HG03457 (cell line): ENCODE results near the gene WARS2.

Source experiments
- ATAC-seq: cut with Tn5 transposase; IDR thresholded peaks from one replicate; pipeline ENCODE4 v1.9.1; 2021; ENCODE audit warnings: moderate number of reproducible peaks; ENCODE audit not compliant: unreplicated experiment

WARS2 gene

DNA sequence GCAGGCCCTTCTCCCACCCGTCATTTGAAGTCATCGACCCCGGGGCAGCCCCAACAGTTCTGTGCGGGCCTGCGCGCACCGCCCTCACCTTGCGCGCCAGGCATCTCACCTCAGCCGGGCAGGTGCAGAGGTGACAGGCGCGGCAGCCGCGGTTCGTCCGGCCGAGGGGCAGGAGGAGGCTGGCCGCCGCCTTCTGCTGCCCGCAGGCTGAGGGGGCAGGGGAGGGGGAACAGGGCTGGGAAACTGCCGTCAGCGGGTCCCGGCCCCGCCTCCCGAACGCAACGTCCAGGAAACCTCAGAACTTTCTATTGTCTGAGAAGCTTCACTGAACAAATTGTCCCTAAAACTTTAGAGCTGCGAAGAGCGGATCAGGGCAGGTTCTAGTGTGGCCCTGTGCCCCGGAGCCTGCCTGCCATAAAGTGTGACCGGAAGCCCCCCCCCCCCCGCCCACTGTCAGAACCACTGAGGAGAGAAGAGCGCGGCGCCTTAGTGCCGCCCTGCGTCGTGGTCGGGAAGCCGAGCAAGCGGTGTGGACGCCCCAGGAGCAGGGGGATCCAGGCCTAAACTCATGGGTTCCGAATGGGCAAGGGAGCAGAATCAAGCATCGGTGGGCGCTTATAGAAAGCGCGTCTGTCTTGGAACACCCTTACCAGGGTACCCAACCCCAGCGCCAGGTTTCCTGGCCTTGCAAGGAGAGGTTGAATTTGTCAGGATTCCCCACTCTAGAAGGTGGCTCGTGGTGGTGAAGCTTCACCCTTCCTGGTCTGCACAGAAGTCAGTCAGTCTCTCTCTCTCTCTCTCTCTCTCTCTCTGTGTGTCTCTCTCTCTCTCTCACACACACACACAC lies 139.0 kb downstream of the WARS2 start:
- ATAC-seq, result no peak

DNA sequence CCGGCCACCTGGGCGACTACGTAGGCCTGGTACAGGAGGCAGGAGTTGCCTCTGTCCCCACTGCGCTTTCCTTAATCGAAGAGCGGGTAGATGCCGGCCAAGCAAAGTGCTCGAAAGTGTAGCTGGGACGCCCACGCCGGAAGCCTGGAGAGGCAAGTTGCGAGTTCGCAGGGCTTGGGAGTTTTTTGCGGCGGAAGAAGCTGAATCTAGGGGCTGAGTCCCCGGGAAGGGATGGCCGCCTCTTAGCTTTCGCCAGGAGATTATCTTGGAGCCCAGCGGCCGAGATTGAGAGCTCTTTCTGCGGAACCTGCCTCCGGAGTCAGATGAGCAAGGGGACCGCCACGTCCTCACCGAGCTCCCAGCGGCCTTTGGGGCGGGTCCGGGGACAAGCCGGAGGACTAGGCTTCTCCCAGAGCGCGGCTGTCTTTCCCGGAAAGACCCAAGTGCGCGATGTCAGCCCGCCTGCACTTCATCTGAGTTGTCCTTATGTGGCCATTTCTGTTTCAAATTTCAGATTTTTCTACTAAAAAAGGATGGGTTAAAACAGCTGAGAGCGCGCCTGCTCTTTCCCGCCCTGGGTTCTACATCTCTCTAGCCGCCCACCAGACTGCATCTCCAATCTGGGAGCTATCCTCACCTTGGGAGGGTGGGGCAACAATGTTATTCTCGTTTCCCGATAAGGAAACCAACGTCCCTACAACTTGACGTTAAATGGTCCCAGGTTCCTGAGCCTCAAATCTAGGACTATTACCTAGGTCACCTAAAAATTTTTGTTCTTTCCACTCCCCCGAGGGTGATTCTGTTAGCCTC lies 139.9 kb downstream of the WARS2 start:
- ATAC-seq, result no peak

DNA sequence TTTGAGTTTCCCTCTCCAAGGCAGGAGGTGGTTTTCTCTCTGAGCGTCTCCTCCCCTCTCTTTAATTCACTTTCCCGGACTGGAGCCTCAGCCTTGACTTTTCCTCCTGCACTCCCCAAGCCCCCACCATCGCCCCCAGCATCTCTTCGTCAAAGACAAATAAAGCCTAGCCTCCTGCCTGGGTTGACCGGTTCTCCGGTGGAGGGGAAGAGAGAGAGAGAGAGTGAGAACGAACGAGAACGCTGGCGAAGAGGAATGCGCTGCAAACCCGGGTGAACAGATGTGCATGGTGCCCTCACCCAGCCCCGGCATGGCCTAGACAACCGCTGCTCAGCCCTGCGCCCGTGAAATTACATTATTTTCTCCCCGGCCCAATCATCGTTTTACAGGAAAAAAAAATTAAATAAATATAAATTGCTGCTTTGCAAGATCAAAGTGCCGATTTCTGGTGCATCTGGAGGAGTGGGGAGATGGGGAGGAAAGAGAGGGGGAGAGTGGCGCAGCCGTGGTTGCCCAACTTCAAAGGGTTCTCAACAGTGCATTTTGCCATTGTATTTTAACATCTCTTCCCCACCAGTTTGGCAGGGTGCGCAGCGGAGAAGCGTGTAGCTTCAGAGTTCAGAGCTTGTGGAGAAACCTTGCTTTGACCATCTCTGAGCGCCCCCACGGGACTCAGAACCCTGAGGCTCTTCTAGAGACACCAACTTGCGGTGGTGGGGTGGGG lies 140.9 kb downstream of the WARS2 start:
- ATAC-seq, result no peak

DNA sequence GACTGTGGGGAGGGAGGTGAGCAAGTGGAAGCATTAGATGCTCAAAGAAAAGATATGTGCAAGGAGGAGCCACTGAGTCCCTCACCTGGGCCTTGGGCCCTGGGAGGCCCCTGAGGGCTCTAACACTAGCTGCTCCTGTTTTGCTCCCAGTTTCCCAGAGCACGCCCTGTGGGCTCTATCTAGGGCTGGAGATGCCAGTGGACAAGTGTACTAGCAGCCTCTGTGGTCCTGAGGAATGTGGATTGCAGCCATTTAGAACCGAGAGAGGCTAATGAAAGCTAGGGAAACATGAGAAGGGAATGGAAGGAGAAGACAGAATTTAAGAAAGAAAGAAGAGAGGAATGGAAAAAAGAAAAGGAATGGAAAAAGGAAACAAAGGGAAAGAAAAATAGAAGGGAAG lies 142.3 kb downstream of the WARS2 start:
- no peak for ATAC-seq

DNA sequence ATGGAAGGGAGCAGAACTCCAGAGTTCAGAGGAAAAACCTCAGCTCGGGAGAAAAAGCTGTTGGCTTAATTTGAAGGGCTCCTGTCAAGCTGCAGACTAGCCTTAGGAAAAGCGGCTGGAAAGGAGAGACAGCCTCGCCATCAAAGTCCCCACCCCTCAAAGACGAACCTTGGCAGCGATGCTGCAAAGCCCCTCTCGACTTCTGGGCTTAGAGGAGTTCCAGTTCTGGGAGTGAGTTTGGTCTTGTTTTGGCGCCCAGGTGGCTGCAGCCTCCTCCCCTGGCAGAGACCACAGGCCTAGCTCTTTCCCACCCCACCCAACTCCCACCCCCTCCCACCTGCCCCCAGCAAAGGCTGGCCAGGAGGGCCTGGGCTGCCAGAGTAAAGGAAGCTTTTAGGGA lies 143.2 kb downstream of the WARS2 start:
- ATAC-seq, result no peak

DNA sequence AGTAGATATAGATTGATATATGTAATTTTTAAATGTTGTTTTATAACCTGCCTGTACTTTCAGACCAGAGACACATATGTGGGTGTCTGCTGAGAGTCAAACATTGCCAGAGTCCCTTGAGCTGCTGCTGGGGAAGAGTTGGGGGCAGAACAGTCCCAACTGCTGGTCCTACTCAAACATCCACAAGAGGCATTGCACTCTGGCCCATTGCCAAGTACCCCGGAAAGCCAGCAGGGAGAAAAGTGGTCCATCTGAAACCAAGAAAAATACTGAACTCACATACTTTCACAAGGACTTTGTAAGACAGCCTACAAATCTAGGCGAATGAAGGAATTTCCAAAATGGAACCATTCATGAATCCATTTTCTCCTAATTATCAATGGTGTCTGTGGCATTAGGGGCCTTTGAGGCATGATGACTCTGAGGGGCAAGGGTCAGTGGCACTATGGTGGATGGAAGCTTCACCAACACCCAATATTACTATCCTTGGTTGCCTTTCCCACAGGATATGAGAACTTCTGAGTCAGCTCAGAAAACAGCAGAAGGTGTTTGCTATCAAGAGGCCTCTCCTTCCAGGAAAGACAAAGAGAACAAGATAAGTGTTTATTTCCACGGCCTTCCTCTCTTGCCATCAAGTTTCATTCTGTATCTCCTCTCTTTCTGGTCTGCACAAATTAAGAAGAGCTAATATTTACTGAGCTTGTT lies 145.0 kb downstream of the WARS2 start:
- ATAC-seq, result no peak

DNA sequence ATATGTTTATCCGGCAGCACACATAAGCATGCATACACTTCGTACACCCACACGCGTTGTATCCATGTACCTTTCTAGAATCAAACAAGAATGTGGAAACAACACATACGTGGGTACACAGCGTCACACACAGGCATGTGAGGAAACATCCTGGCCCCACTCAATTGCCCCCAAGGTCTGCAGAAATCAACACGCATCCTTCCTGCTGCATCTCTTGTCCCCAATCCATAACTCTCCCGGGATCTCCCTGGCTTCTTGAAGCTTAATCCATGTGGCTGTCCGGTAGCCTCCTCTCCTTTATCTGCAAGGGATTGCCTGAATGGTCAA lies 146.8 kb downstream of the WARS2 start:
- no peak for ATAC-seq

DNA sequence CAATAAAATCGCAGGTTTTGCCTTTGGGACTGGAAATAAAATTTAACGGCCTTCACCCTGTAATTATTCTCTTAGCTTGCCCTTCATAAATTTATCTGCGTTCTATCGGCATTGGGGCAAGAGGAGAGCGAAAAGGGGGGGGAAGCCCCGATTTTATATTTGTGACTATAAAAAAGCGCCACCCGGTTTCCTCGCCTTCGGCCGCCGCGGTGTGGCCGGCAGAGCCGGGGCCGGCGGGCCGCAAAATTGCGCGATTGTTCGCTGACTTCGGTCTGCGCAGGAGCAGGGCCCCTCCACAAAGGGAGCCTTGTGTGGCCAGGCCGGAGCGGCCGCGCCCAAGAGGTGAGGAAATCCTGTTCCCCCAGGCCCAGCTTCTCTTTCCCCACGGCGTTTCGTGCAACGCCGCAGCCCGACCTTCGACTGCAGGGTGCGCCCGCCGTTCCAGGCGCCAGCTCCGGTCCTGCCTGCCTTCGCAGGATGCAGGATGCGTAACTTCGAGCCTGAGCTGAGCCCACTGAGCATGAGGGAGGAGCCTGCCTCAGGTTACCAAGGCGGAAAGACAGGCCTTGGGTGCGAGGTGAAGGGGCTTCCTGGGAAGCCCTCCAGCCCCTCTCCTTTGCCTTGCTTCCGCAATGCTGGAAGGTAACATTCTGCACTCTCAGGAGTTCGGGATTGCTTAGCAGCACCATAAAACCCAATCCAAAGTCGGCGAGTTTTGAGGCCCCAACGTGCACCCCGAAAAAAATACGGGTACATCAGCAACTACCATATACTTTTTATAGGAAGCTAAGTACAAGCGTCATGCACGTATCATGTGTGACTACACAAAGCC lies 147.4 kb downstream of the WARS2 start:
- ATAC-seq, result no peak

DNA sequence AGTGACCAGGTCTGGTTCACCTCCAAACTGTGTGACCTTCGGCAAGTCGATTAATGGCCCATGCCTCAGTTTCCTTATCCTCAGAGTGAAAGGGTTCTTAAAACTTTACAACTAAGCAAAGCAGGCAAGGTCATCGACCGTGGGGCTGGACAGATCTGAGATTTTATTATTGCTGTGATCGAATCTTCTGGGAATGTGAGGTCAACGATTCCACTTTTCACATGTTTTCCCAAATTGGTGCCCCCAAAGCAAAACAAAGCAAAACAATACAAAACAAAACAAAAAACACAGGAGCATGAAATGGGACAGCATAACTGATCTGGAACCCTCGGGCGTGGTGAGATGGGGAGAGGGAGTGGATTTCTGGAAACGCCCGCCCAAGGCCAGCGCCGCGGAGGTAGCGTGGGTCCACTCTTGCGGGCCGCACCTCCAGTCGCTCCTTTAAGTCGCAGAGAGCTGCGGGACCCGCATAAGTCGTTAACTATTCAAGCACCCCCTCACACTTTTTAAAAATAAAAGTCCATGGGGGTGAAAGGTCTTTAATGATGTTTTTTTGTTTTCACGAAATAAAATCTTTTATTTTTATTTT lies 148.1 kb downstream of the WARS2 start:
- no peak for ATAC-seq

DNA sequence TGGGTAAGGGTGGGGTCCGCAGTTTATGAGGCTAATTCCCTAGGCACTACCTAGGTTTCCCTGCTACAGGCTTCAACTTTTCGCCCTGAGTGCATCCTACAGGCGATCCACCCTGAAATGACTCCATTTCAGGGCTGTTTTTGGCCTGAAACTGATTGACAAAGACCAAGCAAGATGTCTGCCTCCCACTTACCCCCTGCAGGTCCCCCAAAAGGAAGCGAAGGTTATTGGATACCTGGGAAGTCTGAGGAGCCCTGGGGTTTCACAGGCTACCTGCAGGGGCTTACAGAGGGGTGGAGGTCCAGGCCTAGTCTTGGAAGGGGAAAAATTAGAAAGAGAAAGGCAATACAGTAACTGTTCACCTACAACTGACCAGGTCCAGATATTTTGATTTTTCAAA lies 149.0 kb downstream of the WARS2 start:
- ATAC-seq, result no peak

DNA sequence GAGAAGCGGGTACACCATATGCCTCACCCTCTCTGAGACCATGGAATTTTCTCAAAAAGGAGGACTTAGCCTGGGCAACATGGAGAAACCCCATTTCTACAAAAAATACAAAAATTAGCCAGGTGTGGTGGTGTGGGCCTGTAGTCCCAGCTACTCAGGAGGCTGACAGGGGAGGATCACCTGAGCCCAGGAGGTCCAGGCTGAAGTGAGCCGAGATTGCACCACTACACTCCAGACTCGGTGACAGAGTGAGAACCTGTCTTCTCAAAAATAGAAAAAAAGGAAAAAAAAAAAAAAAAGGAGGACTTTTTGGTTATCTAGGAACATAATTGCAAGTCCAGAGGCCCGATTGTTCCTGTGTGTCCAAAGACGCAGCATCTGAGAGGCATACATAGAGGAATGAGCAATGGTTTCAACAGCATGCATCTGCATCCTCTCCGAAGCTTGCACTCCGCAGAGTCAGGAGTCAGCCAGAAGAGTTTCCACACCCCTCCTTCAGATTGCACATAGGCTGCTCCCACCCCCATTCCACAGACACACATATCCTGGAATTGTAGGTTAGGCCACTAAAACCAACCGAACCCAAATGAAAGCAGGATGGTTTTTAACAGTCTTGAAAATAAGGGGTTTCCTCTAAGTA lies 149.8 kb downstream of the WARS2 start:
- ATAC-seq, result no peak

DNA sequence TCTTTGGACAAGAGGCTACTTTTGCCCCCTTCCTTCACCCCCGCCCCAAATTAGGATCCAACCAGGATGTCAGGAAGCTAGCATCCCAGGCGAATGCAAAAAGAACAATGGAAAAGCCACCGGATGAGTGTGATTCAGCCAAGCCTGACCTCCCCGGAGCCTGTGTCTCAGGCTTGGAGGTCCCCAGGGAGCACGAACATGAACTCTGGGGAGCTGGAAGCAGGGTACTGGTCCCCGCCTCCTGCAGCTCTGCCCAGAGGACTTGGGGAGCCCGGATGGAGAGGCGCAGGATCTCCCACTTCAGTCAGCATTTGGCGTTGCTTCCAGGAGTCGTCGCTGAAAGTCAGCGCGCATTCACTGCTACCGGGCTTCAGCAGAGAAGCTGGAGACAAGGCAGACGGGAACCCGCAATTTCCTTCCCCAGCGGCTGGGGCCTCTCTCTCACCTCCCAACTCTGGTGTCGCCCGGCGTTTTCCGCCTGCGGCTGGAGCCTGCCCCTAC lies 150.5 kb downstream of the WARS2 start:
- no peak for ATAC-seq

DNA sequence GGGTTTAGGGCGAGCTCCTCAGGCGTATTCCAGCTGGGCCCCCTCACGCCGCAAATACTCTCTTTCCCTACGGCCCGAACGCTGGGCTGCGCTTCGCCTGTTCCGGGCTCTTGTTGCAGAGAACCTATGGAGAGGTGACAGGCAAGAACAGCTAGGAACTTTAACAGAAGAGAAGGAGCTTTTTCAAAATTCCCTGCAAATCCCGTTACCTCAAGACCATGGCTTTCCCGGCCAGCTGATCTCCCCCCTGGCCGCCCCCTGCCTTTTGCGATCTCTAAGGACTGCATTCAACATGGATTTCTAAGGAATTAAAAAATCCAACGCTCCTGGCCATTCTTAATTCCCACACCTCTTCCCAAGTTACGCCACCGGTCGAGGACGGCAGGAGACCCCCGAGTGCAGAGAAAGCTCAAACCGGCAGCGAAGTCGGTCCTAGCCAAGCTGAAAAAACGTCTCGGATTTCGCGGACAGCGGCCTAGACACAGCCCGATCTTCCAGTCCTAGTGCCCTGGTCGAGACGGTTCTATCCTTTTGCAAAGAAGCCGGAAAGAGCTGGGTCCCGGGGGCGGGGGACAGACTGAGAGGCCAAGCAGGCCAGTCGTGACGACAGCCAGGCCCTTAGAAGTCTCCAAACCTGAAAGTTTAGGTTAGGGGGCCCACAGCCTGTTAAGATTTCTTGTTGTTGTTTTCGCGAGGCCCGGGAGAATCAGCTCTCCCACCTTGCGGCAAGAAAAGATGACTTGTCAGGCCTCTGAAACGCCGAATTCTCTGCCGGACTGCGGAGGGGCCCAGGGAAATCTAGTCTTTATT lies 151.2 kb downstream of the WARS2 start:
- ATAC-seq, result no peak

DNA sequence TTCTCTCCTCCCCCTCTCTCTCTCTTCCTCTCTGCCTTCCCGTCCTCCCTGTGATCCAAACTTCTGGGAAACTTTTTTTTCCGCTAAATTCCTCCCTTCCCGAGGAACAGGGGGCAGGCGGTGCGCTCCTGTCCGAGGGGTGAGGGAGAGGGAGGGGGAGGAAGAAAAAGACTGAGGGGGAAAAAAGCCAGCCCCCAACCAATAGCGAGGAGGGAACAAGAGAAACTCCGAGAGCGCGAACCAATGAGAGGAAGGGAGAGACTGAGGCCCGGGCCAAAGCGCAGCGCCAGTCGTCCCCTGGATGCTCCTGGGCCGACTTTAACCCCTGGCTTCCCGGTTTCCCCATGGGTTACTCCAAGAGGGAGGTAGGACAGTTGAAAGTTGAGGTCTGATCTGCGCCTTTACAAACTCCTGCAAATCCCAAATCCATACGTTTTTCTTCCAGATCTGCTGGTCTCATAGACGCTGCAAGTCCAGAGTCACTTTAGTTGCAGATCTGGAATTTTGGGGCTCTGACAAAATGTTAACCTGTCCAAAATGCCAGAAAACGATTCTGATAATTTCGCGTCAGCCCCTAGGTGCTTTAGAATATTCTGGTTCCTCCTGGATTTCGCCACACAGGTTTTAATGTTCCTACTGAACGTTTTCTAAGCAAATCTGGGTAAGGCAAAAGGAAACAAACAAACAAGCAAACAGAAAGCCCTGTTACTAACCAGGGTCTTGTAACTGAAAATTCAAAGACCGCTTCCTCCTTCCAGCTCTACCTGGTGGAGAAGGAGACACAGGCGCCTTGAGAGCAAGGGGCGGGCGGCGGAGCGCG lies 152.1 kb downstream of the WARS2 start, which contains the start of gene TBX15:
Gene TBX15, minus strand, starts transcription at position 158 of the 820 bp plus-strand sequence. CDS start 548 bp downstream, outside the sequence.
- ATAC-seq, result no peak

DNA sequence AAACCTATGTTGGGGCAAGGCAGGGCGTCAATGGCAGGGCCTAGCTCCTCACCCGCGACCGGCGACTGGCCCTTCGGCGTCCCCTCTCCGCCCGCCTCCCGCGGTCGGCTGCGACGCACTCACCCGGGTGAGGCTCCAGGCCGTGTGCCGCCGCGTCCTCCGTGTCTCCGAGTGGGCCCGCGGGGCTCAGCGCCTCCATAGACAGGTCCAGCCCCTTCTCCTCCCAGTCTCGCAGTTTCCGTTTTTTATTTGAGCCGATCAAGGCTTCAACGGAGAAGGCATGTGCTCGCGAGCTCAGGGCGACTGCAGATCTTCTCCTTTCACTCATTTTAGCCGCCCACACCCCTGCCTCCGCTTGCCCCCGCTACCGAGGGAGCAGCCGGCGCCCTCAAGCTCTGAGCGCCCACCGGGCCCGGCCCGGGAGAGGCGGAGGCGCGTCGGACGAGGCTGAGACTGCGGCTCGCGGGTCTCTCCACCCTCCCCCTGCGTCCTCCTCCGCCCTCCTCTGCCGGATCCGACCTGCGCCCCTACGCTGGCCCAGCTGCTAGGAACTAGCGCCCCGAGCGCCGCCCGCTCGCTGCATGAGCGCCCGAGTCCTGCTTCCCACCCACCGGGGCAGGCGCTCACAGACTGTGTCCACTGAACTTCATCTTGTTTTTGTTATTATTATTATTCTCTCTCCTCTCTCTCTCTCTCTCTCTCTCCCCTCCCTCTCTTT lies 152.8 kb downstream of the WARS2 start:
- no peak for ATAC-seq

DNA sequence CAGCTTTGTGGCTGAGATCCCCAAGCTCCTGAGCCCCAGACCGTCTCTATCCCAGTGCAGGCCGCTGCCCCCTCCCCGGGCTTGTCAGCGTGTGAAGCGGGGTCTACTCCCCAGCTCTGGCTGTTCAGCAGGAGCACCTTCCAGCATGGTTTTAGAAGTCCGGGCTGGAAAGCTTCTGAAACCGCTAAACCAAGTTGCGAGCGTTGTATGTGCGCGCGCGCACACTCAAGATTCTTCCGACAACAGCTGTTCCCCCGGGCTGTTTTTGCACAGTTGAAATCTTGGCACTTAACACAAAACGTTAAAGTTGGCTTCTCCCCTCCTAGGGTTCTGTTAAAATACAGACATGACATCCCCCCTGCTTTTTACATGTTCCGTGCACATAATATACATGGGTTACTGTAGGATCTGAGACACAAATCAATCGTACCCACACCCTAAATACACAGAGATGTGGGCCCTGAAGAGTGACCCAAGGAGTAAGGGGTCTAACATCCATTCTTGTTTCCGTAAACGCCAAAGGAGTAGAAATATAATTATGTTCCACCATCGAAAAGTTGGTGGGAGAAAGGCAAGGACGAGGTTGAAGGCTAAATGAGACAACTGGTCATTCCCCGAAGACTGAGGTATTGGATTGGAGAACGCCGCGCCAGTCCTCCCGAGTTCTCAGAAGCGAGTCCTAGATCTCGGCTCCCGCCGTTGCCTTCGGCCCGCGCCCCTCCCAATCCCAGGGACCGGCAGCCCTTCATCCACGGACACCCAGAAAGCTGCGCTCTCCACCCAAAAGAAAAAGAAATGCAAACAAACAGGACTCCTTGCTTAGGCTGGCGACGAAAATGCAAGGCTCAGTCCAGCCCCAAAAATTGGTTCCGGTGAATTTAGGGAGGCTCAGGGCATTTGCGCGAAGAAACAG lies 153.6 kb downstream of the WARS2 start:
- ATAC-seq, result no peak
